ENCODE measurements around the gene CISH.

DNA sequence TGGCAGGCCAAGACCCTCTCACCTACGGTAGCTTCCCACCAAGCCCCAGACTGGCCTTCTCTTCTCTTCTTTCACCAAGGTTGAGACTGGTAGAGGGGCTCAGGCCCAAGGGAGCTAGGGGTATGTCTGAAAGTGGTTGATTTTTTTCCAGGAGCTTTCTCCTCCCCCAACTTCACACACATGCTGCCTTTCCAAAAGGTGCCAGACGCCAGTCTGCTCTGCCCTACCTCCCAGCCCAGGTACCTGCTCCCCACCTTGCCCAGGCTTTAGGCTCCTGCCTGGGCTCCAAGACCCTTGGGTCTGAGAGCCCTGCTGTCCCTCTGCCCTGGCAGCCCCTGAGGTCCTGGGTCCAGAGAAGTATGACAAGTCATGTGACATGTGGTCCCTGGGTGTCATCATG, 33.8 kb upstream of the CISH start:
- TF ChIP-seq, protein P1, sequence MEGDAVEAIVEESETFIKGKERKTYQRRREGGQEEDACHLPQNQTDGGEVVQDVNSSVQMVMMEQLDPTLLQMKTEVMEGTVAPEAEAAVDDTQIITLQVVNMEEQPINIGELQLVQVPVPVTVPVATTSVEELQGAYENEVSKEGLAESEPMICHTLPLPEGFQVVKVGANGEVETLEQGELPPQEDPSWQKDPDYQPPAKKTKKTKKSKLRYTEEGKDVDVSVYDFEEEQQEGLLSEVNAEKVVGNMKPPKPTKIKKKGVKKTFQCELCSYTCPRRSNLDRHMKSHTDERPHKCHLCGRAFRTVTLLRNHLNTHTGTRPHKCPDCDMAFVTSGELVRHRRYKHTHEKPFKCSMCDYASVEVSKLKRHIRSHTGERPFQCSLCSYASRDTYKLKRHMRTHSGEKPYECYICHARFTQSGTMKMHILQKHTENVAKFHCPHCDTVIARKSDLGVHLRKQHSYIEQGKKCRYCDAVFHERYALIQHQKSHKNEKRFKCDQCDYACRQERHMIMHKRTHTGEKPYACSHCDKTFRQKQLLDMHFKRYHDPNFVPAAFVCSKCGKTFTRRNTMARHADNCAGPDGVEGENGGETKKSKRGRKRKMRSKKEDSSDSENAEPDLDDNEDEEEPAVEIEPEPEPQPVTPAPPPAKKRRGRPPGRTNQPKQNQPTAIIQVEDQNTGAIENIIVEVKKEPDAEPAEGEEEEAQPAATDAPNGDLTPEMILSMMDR (IDR thresholded peaks at IDR 0.05; ENCODE audit: insufficient read depth, low read length, poor library complexity, severe bottlenecking): no peak
- TF ChIP-seq EZH2phosphoT487 (conservative IDR thresholded peaks at IDR 0.05; ENCODE audit: low read length): no peak
